C4-2B (cell line): Measurements from ENCODE around the gene SMTNL2.

Experiments
- CTCF ChIP-seq: fragments of 450-650 bp; conservative IDR thresholded peaks from 2 replicates; pipeline ENCODE4 v1.5.1; 2017; ENCODE audit warnings: mild to moderate bottlenecking
- ZFX ChIP-seq: fragments of 450-650 bp; IDR thresholded peaks from 2 replicates; pipeline ENCODE4 v1.6.1; 2017

DNA sequence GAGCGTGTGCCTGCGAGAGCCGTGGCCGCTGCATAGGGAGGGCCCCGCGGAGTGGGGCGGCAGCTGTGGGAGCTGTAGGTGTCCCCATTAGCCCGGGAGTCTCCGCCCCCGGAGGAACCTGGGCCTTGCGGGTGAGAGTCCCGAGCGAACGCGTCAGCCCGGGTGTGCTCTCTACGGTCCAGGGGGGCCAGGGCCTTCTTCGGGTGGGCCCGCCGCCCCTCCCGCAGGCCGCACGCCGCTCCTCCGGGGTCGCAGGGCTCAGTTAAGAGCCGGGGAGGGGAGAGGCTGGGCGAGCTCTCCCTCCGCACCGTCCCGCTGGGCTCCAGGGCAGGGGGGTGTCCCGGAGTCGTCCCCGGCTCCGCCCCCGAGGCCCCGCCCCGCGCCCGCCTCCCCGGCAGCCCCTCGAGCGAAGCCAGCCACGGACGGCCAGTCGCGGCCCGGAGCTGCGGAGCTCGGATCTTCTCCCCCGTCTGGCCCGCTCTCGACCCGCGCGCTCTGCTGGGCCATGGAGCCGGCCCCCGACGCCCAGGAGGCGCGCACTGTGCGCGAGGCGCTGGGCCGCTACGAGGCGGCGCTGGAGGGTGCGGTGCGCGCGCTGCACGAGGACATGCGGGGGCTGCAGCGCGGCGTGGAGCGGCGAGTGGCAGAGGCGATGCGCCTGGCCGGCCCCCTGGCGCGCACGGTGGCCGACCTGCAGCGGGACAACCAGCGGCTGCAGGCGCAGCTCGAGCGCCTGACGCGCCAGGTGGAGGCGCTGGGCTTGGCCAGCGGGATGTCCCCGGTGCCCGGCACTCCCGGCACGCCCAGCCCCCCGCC is at the start of gene SMTNL2:
- TF ChIP-seq CTCF (no peak), ZFX (no peak)
